Activated T-cell treated with anti-CD3 and anti-CD28 coated beads for 24 hours (primary cell): Measurements from ENCODE around the gene GALNT3.
A peak's percentile ranks its signal among the peaks of the same experiment; 100 is the strongest.

Experiments
- DNase-seq: peaks from one replicate; pipeline ENCODE4 v3.0.0-alpha.2; 2020; ENCODE audit warnings: low read depth

Gene GALNT3

DNA sequence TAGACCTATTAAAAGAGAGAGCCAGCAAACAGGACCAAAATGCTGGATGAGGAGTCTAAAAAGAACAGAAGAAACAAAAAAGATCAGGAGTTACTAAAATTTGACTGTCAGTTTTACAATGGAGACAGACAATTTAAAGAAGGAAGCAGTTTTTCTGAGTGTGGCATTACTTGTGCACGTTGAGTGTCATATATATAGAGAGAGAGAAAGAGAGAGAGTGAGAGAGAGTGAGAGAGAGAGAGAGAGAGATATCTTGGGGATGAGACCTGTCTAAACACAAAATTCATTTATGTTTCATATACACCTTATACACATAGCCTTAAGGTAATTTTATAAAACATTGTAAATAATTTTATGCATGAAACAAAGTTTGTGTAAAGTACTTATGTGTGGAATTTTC is 2.1 kb upstream of the GALNT3 start:
- DNase-seq, result no peak

DNA sequence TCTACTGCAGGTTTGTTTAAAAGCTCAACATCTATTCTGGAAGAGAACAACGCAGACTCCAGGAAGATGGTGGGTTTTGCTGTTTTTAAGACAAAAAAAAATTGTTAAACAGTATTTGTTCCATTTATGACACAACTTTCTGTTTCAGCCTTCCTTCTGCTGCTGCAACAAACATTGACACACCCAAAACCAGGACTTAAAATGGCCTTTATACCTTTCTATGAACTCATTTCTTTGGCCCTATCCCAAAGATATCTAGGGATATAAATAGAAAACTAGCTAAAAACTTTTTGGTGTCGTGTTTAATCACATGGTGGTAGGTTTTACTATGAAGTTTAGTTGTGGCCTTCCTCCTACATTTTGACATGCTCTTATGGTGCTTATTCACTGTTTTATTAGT is 964 bp upstream of the GALNT3 start:
- DNase-seq, result no peak

DNA sequence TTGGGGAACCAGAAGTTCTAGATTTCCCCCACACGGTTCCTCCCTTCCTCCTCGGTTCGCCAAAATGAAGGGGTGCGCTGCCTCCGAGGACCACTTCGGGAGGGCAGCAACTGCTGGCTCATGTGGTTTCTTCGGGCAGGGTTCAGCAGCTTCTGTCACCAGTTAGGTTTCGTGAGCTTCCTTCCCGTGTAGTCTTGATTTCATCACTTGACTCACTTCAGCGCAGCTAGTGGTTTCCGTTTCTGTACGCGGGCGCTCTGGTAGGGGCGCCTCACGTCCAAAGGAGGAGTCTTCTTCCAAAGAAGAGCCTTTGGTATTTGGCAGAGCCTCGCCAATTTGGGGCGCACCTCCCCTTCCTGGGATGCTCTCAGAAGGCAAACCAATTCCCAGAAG is 485 bp upstream of the GALNT3 start:
- peak; percentile 36 for DNase-seq

DNA sequence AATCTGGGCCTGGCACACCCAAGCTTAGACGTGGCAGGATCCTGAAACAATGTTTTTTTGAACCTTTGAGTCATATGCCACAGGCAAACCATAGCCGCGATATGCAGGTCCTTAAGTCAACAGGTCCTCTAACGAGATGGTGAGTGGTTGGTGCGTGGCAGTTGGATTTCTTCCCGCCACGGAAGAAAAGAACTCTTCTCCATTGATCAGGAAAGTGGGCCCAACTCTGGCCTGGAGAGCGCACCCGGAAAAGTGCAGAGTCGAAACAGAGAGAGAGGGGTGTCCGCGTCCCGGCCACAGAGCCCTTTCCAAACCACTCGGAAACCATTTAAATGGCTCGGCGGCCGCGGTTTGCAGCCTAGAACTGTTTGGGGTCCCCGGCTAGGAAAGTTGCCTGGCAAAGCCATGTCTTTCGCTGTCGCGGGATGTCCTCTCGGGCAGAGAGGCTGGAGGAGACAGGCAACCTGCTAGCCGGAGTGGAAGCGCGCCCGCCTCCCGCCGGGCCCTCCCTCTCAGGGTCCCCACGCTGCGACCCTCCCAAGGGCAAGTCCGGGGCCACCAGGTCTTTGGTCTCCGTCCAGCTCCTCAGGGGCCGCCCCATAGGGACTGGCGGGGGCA is 777 bp downstream of the GALNT3 start:
- DNase-seq, result no peak

DNA sequence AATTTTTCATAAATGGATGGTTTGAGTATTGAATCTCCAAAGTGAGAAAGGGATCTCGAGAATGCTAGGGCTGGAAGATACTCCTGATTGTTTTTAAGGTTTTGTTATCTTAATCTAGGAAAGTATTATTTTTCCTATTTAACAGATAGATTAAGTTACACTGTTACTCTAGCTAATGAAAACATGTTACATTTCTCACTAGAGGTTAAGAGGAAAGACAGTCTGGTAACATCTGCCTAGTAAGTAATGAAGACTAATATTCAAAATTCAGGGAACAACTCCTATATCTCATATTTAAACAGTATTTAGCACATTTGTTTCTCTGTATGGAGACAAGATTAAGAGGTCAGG is 2.0 kb downstream of the GALNT3 start:
- no peak for DNase-seq

DNA sequence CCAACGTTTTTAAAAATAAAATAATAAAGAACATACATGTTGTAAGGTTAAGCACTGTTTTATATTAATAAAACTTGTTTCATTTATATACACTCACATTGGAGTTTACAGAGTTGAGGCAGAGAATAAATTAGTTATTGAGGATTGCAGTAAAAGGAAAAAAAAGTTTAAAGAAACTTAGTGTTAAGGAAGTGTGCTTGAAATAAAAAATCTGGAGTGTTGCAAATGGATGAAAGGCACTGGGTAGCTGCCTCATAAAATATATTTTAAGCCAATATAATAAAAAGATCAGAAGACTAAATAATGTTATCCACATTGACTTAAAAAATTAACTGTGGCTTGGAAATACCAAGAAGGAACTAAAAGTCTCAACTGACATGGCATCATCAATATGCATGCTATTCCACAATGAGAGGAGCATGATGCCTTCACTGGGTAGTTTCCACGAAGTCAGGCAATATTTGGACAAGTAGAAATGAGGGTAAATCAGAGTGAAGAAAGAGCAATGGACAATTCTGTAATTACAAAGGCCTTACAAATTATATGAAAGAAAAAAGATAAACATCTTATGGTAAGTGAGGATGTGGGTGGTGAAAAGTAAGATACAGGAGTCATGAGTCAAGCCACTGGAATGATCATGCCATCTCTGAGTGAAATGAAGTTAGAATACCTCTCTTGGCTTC is 2.5 kb downstream of the GALNT3 start:
- no peak for DNase-seq

DNA sequence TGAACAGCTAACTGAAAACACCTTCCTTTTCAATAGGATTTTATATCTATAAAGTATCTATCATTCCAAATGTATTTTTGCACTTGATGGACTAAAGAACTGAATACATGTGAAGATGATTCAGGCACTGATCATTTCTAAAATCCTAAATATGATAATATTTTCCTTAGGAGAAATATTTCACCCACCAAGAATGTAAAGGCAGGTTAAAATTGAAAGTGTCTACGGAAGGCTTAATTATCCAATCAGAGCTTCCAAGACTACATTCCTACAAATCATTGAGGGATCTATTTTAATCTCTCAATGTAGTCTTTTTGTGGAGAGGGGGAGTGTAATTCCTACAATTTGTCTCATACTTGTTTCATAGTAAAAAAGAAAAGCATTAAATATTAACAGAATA is 3.6 kb downstream of the GALNT3 start:
- DNase-seq, result no peak

DNA sequence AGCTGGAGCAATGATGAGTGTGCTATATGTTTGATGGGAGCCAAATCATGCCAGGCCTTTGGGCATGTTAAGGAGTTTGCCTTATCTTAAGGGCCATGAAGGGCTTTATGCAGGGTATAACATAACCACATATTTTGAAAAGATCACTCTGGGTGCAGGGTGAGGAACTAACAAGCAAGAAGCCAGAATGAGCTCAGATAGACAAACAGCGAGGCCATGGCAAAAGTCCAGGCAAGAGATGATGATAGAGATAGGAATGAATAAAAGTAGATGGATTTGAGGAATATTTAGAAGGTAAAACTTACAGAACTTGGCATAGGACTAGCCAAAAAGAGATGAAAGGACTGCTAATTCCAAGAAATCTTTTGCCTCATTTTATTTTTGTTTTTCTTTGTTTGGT is 6.7 kb downstream of the GALNT3 start:
- no peak for DNase-seq

DNA sequence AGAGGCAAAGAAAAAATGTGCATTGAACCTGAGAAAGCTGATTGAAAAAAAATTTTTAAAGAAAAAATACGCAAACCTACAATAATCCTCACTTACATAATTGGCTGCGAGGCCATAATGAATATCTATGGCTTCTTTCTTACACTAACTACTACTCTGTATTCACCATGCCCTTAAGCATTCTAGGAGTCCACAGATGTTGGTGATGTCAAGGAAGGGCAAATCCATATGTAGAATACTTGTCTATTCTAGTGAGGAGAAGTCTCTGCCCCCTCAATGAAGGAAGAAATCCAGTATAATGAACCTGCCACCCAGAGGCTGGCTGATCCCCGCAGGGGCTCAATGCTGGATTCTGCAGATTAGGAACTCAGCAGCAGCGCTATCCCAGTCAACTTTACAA is 14.3 kb downstream of the GALNT3 start:
- no peak for DNase-seq

DNA sequence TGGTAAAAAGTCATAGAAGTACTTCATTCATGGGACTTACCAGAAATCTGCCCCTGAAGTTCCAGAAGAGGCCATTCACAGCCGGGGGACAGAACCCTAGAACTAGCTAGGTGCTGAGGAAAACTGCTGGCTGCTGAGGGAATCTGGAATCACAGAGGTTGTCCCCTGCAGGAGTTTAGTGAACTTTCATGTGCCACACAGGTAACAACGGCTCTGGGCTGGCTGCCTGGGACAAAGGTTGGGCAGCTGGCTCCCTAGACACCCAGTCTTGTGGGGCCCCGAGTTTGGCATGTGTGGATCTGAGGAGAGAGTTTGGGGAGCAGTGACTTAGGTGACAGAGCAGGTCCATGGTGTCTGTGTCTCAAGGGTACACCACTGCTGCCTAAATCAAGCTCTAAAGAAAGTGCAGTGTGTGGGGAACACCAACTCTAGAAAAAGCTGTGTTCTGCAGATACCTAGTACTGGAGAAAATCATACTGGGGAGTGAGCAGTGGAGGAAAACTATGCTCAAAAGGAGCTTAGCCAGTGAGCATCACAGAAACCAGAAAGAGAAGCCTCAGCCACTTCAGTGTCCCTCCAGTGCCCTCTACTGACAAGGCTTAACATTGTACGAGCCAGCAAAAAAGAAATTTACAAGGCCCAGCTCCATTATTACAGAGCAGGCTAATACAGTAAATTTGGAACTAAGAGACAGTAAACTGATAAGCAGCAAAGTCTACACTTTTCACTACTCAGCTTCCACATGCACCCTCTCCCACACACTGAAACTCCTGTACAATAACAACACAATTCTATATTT is 15.2 kb downstream of the GALNT3 start:
- no peak for DNase-seq

DNA sequence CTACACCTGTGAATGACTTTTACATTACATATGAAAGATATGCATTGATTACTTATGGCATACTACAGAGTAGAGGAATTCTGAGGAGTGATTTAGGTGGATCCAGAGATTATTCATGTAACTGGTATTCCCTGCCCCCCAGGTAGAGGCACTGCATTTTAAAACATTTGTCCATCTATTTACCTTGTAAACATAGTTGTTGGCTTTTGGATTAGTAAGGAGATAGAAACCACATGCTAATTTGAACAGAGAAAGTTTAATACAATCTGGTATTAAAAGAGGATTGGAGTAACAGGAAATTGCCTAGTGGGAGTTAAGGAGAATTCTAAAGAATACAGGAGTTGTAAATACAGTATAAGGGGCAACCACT is 15.9 kb downstream of the GALNT3 start:
- DNase-seq, result no peak

DNA sequence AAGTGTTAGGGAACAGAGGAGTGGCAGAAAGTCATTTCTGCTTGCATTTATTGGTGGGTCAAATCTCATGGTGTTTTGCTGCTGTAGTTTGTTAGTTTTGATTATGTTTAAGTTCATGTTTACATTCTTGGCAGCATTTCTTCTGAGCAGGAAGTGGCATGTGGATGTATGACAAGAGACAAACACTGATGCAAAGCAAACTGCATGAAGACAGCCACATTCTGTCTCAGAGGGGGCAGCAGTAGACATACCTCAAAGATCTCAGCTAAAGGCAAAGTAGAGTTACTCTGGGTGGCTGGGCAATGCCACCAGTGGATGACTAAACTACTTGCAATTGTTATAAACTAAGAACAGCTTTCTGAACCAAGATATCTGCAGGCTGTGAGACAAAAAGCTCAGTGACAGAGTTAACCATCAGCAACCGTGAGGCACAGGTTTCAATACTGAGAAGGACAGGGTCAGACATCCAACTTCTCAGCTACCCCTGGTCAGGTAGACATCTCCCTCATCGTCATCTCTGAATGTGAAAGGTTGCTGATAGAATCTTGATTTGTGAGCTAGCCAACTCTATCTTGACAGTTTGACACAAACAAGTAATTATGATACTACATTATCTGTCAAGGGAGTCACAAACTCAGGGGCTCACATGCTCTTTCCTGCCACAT is 16.4 kb downstream of the GALNT3 start:
- no peak for DNase-seq

DNA sequence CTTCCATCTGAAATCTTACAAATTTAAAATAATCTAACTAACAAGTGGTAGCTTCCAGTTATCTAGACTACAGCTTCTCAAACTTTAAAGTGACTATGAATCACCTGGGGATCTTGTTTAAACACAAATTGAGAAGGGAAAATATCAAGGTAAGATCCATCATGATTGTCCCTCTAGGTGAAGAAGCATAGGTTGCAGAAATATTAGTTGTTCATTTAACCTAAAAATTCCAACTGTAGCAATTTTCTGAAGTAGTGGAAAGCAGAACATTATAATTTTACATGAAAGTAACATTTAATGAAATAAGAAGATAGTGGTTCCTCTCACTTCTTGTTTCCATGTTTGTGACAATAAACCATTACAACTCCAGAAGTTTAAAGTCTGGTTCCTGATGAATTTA is 17.3 kb downstream of the GALNT3 start:
- no peak for DNase-seq

DNA sequence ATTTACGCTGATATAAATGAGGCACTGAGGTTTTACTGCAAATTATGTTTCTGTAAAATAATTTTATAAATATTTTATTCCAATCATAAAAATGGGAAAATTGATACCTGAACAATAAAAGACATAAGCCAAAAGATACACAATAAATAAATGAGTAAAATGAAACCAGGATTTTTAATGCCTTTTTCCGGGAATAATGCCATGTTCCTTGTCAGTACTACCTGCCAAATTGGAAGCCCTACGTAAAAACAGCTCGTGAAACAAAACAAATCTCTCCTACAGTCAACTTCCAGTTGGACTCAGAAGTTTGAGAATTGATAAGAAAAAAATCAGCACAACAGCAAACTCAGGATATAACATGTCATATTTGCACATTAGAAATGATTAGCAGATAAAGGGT is 18.0 kb downstream of the GALNT3 start:
- no peak for DNase-seq

DNA sequence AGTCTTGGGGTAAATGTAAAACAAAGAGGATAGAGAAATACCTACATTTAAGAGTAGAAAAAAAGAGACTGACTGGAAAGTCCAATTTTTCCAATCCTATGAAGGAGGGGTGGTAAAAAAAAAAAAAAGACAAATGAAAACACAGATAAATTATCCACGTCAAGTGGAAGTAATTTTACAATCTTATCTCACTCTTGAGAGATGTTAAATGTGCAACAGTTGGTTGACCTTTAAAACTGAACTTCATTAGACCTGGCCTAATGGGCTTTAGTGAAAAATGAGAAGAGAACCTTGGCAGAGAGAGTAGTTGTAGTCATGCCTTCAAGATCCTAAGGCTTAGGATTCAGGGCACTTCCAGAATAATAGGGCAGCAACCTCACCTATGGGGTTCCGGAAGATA is 20.4 kb downstream of the GALNT3 start:
- DNase-seq, result no peak

DNA sequence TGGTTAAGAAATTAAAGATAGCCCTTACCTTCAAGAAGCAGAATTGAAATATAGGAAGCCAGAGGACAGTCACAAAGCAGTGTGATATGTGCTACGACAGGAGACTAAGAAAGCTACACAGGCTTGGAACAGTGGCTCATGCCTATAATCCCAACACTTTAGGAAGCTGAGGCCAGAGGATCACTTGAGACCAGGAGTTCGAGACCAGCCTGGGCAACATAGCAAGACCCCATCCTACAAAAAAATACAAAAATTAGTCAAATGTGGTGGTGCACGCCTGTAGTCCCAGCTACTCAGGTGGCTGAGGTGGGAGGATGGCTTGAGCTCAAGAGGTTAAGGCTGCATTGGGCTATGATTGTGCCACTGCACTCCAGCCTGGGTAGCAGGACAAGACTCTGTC is 21.9 kb downstream of the GALNT3 start:
- DNase-seq, result no peak

DNA sequence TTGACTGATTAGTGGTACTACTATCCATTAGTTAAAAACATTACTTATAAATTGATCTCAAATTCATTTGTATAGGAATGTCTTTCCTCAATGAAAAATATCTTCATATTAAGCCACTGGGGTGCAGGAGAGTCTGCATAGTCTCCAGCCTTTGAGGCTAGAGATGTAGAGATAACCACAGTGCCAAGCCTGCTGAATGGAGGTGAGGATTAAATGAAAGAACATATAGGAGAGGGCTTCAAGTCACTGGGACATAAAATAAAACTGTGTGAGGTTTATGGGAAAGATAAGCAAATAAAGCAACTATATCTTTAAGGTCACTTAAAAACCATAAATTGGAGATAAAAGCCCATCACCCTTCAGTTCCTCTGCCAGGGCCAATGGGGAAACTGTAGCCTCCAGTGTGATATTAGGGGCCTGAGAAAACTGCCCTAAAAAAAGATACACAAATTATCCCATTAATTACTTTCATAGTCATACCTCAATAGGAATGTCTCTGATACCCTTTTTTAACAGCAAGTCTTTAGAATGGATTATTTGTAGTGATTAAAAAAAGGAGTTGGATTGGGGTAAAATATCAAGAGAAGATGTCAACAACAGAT is 27.6 kb downstream of the GALNT3 start:
- no peak for DNase-seq

DNA sequence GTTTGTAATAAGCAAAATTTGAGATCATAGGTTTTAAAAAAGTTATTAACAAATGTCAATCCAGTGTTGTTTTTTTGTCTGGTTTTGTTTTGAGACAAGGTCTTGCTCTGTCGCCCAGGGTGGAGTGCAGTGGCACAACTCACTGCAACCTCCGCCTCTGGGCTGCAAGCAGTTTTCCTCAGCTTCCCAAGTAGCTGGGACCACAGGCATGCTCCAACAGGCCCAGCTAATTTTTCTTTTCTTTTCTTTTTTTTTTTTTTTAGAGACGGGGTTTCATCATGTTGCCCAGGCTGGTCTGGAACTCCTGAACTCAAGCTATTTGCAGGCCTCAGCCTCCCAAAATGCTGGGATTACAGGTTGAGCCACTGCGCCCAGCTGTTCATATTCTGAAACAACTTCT is 31.3 kb downstream of the GALNT3 start:
- DNase-seq, result no peak

DNA sequence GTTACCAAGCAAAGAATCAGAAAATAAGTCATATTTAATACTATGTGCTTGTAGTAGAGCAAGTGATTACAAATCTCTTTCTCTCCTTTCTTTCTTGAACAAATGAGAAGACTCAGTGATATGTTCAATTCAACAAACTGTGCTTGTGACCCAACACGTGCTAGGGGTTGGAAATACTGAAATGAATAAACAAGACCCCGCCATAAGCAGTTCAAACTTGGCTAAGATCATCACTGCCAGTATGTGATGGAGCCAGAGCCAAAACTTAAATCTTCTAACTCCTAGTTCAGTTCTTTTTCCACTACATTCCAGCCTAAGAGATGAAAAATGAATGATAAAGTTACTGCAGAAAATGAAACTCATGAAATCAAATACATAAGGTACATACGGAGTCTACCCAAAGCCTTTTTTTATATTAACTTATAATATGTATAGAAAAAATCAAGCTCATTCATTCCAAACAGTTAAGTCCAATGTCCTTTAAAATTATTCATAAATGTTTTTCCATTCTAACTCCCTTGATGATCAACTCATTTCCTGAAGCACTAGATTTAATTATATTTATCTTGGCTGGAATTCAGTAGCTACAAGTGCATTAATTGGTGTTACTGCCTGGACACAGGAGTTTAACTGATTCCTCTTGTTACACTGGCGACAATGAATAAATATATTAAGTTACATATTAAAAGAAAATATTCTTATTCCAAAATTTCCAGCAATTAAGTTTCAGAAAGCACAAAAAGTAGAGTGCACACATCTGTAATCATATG is 36.0 kb downstream of the GALNT3 start:
- no peak for DNase-seq

DNA sequence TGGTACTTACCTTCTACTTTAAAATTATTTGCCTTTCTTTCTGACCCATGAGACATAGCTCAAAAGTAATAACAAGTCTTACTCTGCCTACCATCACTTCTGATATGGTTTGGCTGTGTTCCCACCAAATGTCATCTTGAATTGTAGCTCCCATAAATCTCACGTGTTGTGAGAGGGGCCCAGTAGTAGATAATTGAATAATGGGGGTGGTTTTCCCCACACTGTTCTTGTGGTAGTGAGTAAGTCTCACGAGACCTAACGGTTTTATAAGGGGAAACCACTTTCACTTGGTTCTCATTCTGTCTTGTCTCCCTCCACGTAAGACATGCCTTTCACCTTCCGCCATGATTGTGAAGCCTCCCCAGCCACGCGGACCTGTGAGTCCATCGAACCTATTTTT is 47.5 kb downstream of the GALNT3 start:
- no peak for DNase-seq

DNA sequence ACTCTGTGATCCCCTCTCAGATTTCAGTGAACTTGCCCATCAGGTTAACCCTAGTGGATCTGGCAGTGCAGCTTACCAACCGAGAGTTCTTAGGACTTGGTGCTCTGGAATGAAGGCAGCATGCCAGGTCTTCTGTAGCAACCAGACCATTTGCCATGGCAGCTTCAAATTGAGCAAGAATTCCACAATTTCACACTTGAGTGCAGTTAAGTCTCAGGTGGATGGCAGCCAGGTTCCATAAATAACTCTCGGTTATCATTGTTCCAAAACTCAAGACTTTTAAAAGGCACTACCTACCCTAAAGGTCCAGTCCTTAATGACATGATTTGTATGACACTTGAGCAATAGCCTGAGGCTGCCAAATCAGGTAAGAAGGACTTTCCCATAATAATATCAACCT is 48.1 kb downstream of the GALNT3 start:
- no peak for DNase-seq

DNA sequence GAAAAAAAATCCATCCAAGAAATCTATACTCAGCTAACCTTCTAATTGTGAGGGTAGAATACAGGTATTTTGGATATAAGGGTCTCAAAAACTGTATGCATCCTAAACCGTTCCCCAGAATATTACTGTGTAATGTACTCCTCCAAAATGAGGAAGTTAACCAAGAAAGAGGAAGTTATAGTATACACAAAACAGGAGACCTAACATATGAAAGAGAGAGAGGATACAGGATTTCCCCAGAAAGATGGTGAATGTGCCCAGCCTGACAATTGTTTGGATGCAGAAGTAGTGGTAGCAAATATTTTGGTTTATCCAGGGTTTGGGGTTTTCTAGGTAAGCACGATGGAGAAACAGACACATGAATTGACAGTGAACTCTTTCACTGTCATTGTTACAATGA is 50.6 kb downstream of the GALNT3 start:
- DNase-seq, result no peak
